IMR-90 (cell line): ENCODE results near the gene SGMS1. TPM values are rescaled to one million over a fixed set of nuclear protein-coding genes. Genes with fewer than 3 reads are reported as not detected.

Experiments
- ATAC-seq: fragments of 200-7000 bp; cut with Tn5 transposase; 2 replicates; pipeline ENCODE4 v1.9.1; 2020; ENCODE audit warnings: low read depth, mild to moderate bottlenecking, moderate library complexity
- BruUV-seq: library from RNA; stranded (reverse); fragments of 400-500 nt; replicated peaks from 2 replicates; lab custom pipeline; 2021; lab: Mats Ljungman, UMichigan
- CTCF ChIA-PET: fragments of 300-600 bp; formaldehyde crosslinking; extraction: SDS; loops from one replicate; lab custom pipeline; 2021; ENCODE audit warnings: antibody characterized with exemption; lab: Yijun Ruan, JAX
- POLR2A ChIA-PET: fragments of 300-600 bp; sonication (Branson Sonifier 250); formaldehyde crosslinking; loops from one replicate; lab custom pipeline; 2022; ENCODE audit warnings: antibody characterized with exemption; ENCODE audit not compliant: unreplicated experiment; lab: Charles Lee
- DNase-seq: peaks from one replicate; pipeline ENCODE4 v3.0.0; 2013
- H2AFZ ChIP-seq: replicated peaks from 2 replicates; pipeline ENCODE3; 2013; ENCODE audit warnings: low read length, mild to moderate bottlenecking; ENCODE audit not compliant: poor library complexity
- H2AK5ac ChIP-seq: 2 replicates; pipeline ENCODE4 v1.6.1; 2013; ENCODE audit warnings: low read depth, low read length, inconsistent platforms
- H2AK9ac ChIP-seq: replicated peaks from 2 replicates; pipeline ENCODE3; 2013; ENCODE audit warnings: mild to moderate bottlenecking, low read depth, low read length, moderate library complexity; ENCODE audit not compliant: poor library complexity
- H2BK120ac ChIP-seq: 2 replicates; pipeline ENCODE4 v1.6.1; 2013; ENCODE audit warnings: low read depth, low read length, inconsistent platforms
- H2BK15ac ChIP-seq: 3 replicates; pipeline ENCODE4 v1.6.1; 2013; ENCODE audit warnings: low read depth, low read length, inconsistent platforms
- H2BK20ac ChIP-seq: 2 replicates; pipeline ENCODE4 v1.6.1; 2013; ENCODE audit warnings: low read depth, mild to moderate bottlenecking, inconsistent platforms, low read length, moderate library complexity
- H2BK5ac ChIP-seq: 2 replicates; pipeline ENCODE4 v1.6.1; 2013; ENCODE audit warnings: mild to moderate bottlenecking, low read depth, low read length, inconsistent platforms; ENCODE audit not compliant: poor library complexity, severe bottlenecking
- H3K14ac ChIP-seq: replicated peaks from 2 replicates; pipeline ENCODE4 v1.6.1; 2013; ENCODE audit warnings: low read depth, low read length, inconsistent platforms
- H3K18ac ChIP-seq: 2 replicates; pipeline ENCODE4 v1.6.1; 2013; ENCODE audit warnings: low read depth, low read length, control low read depth
- H3K23ac ChIP-seq: 2 replicates; pipeline ENCODE4 v1.6.1; 2013; ENCODE audit warnings: low read depth, low read length, inconsistent platforms
- H3K27ac ChIP-seq: 2 replicates; pipeline ENCODE4 v1.5.1; 2013; ENCODE audit warnings: mild to moderate bottlenecking, control low read depth, low read length; ENCODE audit not compliant: insufficient read depth
- H3K27me3 ChIP-seq: 2 replicates; pipeline ENCODE4 v1.6.1; 2013; ENCODE audit warnings: low read length; ENCODE audit not compliant: control insufficient read depth, insufficient read depth
- H3K36me3 ChIP-seq: 2 replicates; pipeline ENCODE4 v1.6.1; 2013; ENCODE audit warnings: low read length, mixed read lengths; ENCODE audit not compliant: control insufficient read depth, insufficient read depth
- H3K4ac ChIP-seq: 2 replicates; pipeline ENCODE4 v1.6.1; 2013; ENCODE audit warnings: low read depth, low read length, inconsistent platforms
- H3K4me1 ChIP-seq: 2 replicates; pipeline ENCODE4 v1.6.1; 2013; ENCODE audit warnings: low read length, mixed read lengths; ENCODE audit not compliant: control insufficient read depth, insufficient read depth
- H3K4me2 ChIP-seq: 2 replicates; pipeline ENCODE4 v1.6.1; 2013; ENCODE audit warnings: low read depth, mild to moderate bottlenecking, control low read depth, low read length, moderate library complexity
- H3K4me3 ChIP-seq: 2 replicates; pipeline ENCODE4 v1.5.1; 2013; ENCODE audit warnings: low read depth, mild to moderate bottlenecking, control low read depth, low read length, moderate library complexity; ENCODE audit not compliant: insufficient read depth
- H3K56ac ChIP-seq: 2 replicates; pipeline ENCODE4 v1.6.1; 2013; ENCODE audit warnings: low read length, inconsistent platforms; ENCODE audit not compliant: insufficient read depth; ENCODE audit errors: extremely low read depth
- H3K79me1 ChIP-seq, 2 experiments: 2 replicates each; pipeline ENCODE4 v1.6.1; 2013; ENCODE audit warnings: low read length in 2 of 2, inconsistent platforms in 1 of 2, low read depth in 1 of 2
- H3K9ac ChIP-seq: 2 replicates; pipeline ENCODE4 v1.6.1; 2013; ENCODE audit warnings: low read depth, low read length, control low read depth
- H3K9me1 ChIP-seq: 2 replicates; pipeline ENCODE4 v1.6.1; 2013; ENCODE audit warnings: low read length, inconsistent platforms; ENCODE audit not compliant: insufficient read depth
- H3K9me3 ChIP-seq: 2 replicates; pipeline ENCODE4 v1.6.1; 2013; ENCODE audit warnings: low read length; ENCODE audit not compliant: control insufficient read depth, insufficient read depth
- H4K20me1 ChIP-seq: 2 replicates; pipeline ENCODE4 v1.6.1; 2013; ENCODE audit warnings: low read length, inconsistent platforms; ENCODE audit not compliant: insufficient read depth
- H4K5ac ChIP-seq: 2 replicates; pipeline ENCODE4 v1.6.1; 2013; ENCODE audit warnings: mild to moderate bottlenecking, low read depth, low read length, control low read depth
- H4K8ac ChIP-seq, 2 experiments: 2 replicates each; pipeline ENCODE4 v1.6.1; 2013; ENCODE audit warnings: low read depth in 2 of 2, low read length in 2 of 2, control low read depth in 1 of 2, inconsistent platforms in 1 of 2
- H4K91ac ChIP-seq: 2 replicates; pipeline ENCODE4 v1.6.1; 2013; ENCODE audit warnings: low read depth, low read length, inconsistent platforms; ENCODE audit not compliant: insufficient read depth
- BHLHE40 ChIP-seq: fragments of 150-350 bp; IDR thresholded peaks from 2 replicates; pipeline ENCODE4 v1.6.1; 2016; ENCODE audit warnings: mild to moderate bottlenecking, low read depth, low read length
- CEBPB ChIP-seq: IDR thresholded peaks from 2 replicates; pipeline ENCODE4 v1.6.1; 2012; ENCODE audit warnings: low read depth, low read length, improper control_type of control experiment
- FOS ChIP-seq: fragments of 150-350 bp; IDR thresholded peaks from 2 replicates; pipeline ENCODE4 v1.6.1; 2016; ENCODE audit warnings: low read depth, low read length
- RCOR1 ChIP-seq: IDR thresholded peaks from 2 replicates; pipeline ENCODE4 v1.6.1; 2012; ENCODE audit warnings: mild to moderate bottlenecking, low read length, improper control_type of control experiment; ENCODE audit not compliant: insufficient replicate concordance
- RFX5 ChIP-seq: IDR thresholded peaks from 2 replicates; pipeline ENCODE4 v1.8.0; 2012; ENCODE audit warnings: low read depth, mild to moderate bottlenecking, low read length, moderate library complexity
- WGBS, 2 experiments: methylation state at CpG; one replicate each; pipeline versions ENCODE4 v1.1.5 to v1.1.7; 2013; ENCODE audit warnings: missing lambda C conversion rate in 2 of 2; ENCODE audit not compliant: insufficient read length in 1 of 2; ENCODE audit errors: extremely low coverage in 2 of 2; 5-methylcytosine and 5-hydroxymethylcytosine counted together
- dilution Hi-C: fragments of 300-500 bp; cut with HindIII; formaldehyde crosslinking; loops from one replicate; pipeline ENCODE4 v1.14.3; 2018; ENCODE audit warnings: low sequenced_read_pairs; ENCODE audit not compliant: unreplicated experiment
- in situ Hi-C: fragments of 300-500 bp; cut with MboI; formaldehyde crosslinking; loops from 3 replicates; pipeline ENCODE4 v1.14.3; 2019; ENCODE audit warnings: low sequenced_read_pairs, inconsistent platforms, mixed read lengths
- intact Hi-C: fragments of 100-400 bp; cut with micrococcal nuclease; formaldehyde crosslinking; loops from 2 replicates; pipeline ENCODE4 v1.10.0; 2022
- polyA plus RNA-seq, 3 experiments: library from polyadenylated mRNA; depleted of rRNA; stranded (reverse); fragments of >200 nt; gene quantifications; 2 replicates each; pipeline ENCODE4 v1.2.3, GENCODE V29; 2012; ENCODE audit warnings: low replicate concordance in 1 of 3
- total RNA-seq: library from RNA; depleted of rRNA; stranded (reverse); fragments of >200 nt; gene quantifications from 2 replicates; pipeline ENCODE4 v1.2.3, GENCODE V29; 2012

Gene SGMS1
- total and polyA plus RNA-seq, 2 of the 4 experiments (the other 2 are of a cell fraction), result 9.8 to 30.8 TPM

DNA sequence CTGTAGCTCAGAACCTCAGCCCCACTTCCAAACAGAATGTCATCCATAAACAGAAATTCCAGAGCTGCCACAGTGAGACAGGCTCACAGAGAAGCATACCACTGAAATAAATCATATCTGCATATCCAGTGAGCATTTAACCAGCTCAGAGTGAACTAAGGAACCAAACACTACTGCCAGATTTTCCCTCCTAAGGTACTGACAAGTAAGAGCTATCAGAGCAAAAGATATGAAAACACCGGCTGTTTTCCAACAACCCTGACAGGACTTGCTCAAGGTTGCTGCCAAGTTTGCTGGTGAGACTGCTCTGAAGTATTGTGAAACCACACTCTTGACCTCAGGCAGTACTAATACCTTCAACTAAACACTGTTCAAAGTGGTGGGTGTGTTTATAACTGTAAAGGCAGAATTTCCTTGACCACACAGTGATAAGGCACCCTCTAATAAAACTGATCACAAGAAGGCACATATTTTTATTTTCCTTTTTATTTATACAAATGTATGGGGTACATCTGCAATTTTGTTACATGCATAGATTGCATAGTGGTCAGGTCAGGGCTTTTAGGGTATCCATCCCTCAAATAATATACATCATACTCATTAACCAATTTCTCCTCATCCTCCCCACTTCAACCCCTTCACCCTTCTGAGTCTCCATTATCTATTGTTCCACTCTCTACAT is 18.3 kb downstream of the SGMS1 start:
- no peaks in the 10 kb centered on the region for H3K9me3 ChIP-seq
- no peak overlapping the region for H3K14ac ChIP-seq
- no peak overlapping the region for H4K91ac ChIP-seq
- H3K18ac ChIP-seq, result no peak overlapping the region
- H2BK15ac ChIP-seq, result no peak overlapping the region
- BruUV-seq, result no TSS peak
- dilution Hi-C loops, result no loop called here
- peaks cover 15% of the 10 kb centered on the region for H3K4me1 ChIP-seq
- peak overlapping the region; percentile 76; the same call in 1 of the 2 replicates for H3K27ac ChIP-seq
- peaks cover 8% of the 10 kb centered on the region for H3K9me1 ChIP-seq
- peak; percentile 90 for ATAC-seq
- H4K8ac ChIP-seq, result peak overlapping the region in 1 of 2 experiments; percentile 65; a peak in 1 of 4 replicates
- TF ChIP-seq RCOR1 (peak; percentile 35), FOS (0 out of 2 replicates have a peak, but pooled peaks have one; percentile 22), RFX5 (no peak), CEBPB (peak; percentile 98), BHLHE40 (peak; percentile 48; the same call in 1 of the 2 replicates)
- H3K27me3 ChIP-seq, result no peaks in the 10 kb centered on the region
- no peak overlapping the region for H3K4ac ChIP-seq
- in situ Hi-C loops, result no loop called here
- H3K23ac ChIP-seq, result no peak overlapping the region
- H3K4me3 ChIP-seq, result no peak overlapping the region
- no peaks in the 10 kb centered on the region for H3K36me3 ChIP-seq
- H2AK9ac ChIP-seq, result no peak overlapping the region
- H2BK120ac ChIP-seq, result no peak overlapping the region
- DNase-seq, result peak; percentile 98
- H3K79me1 ChIP-seq, result peaks cover 22 to 58% of the 10 kb centered on the region in 2 experiments
- no peak overlapping the region for H2AK5ac ChIP-seq
- H2BK5ac ChIP-seq, result peak overlapping the region; percentile 85
- peak overlapping the region; percentile 79 for H3K4me2 ChIP-seq
- no peak overlapping the region for H4K5ac ChIP-seq
- H2BK20ac ChIP-seq, result no peak overlapping the region
- H3K9ac ChIP-seq, result no peak overlapping the region
- POLR2A ChIA-PET, result interaction anchor here (0.5 to 0.7 kb wide), 2 partner anchors 9 to 19 kb away, joined by 4 to 8 read pairs; no protein-coding TSS in a partner anchor
- intact Hi-C loops, result loop anchor here (5.0 kb wide), 1 partner anchor 53 kb away; no protein-coding TSS in a partner anchor
- no peak overlapping the region for H3K56ac ChIP-seq
- H2AFZ ChIP-seq, result no peak overlapping the region
- H4K20me1 ChIP-seq, result peaks cover 20% of the 10 kb centered on the region; the same call in 1 of the 2 replicates
- whole genome bisulfite sequencing, 2 experiments, result no CpG with 5 or more reads among the region's 1 CpG
- CTCF ChIA-PET, result interaction anchor here (0.8 to 1.2 kb wide), 2 partner anchors 16 to 19 kb away, joined by 3 read pairs; partner anchors contain the start of gene SGMS1
